Chondrocyte (in vitro differentiated cells): Measurements from ENCODE around the gene JAKMIP1. TPM values are rescaled to one million over a fixed set of nuclear protein-coding genes. Genes with fewer than 3 reads are reported as not detected.

ENCODE experiments used
- DNase-seq: peaks from one replicate; pipeline ENCODE4 v3.0.0; 2021; ENCODE audit warnings: mixed read lengths, low spot score
- H3K27ac Mint-ChIP-seq: one replicate; pipeline ENCODE4 v1.8.0; 2021; ENCODE audit warnings: mild to moderate bottlenecking, moderate library complexity, mixed read lengths; ENCODE audit not compliant: unreplicated experiment
- H3K27me3 Mint-ChIP-seq: 2 replicates; pipeline ENCODE4 v1.8.0; 2021; ENCODE audit warnings: low read depth, mixed read lengths
- H3K36me3 Mint-ChIP-seq: 2 replicates; pipeline ENCODE4 v1.8.0; 2021; ENCODE audit warnings: low read depth, mixed read lengths
- H3K4me1 Mint-ChIP-seq: 2 replicates; pipeline ENCODE4 v1.8.0; 2021; ENCODE audit warnings: low read depth, mild to moderate bottlenecking, mixed read lengths
- H3K4me3 Mint-ChIP-seq: one replicate; pipeline ENCODE4 v1.8.0; 2021; ENCODE audit warnings: mild to moderate bottlenecking, moderate library complexity, mixed read lengths; ENCODE audit not compliant: unreplicated experiment
- H3K9me3 Mint-ChIP-seq: 2 replicates; pipeline ENCODE4 v1.8.0; 2021; ENCODE audit warnings: low read depth, mixed read lengths
- total RNA-seq: library from RNA; stranded (reverse); gene quantifications from 3 replicates; pipeline ENCODE4 v1.2.1, GENCODE V29; 2021
- TF ChIP-seq, protein P1 (sequence below): fragments of 200-600 bp; sonication (generic); IDR thresholded peaks from 2 replicates; pipeline ENCODE4 v1.5.0; 2021; ENCODE audit warnings: antibody characterized with exemption, mild to moderate bottlenecking, moderate library complexity

JAKMIP1 gene
- total RNA-seq, 1 donor from 2014 or later = 0.10 TPM

- Mint-ChIP-seq H3K36me3 (peaks cover 6% of the 10 kb centered on the region), H3K4me3 (no peak overlapping the region), H3K4me1 (no peaks in the 10 kb centered on the region), H3K9me3 (peaks cover 8% of the 10 kb centered on the region), H3K27ac (peak overlapping the region; percentile 47), H3K27me3 (peaks cover 42% of the 10 kb centered on the region)
- no peak for DNase-seq
- TF ChIP-seq, protein P1, sequence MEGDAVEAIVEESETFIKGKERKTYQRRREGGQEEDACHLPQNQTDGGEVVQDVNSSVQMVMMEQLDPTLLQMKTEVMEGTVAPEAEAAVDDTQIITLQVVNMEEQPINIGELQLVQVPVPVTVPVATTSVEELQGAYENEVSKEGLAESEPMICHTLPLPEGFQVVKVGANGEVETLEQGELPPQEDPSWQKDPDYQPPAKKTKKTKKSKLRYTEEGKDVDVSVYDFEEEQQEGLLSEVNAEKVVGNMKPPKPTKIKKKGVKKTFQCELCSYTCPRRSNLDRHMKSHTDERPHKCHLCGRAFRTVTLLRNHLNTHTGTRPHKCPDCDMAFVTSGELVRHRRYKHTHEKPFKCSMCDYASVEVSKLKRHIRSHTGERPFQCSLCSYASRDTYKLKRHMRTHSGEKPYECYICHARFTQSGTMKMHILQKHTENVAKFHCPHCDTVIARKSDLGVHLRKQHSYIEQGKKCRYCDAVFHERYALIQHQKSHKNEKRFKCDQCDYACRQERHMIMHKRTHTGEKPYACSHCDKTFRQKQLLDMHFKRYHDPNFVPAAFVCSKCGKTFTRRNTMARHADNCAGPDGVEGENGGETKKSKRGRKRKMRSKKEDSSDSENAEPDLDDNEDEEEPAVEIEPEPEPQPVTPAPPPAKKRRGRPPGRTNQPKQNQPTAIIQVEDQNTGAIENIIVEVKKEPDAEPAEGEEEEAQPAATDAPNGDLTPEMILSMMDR = no peak
These were observed 17.7 kb downstream of the JAKMIP1 start for GRCh38 chr4:6182376-6183280.

- Mint-ChIP-seq H3K36me3 (peaks cover 3% of the 10 kb centered on the region), H3K9me3 (peaks cover 5% of the 10 kb centered on the region), H3K4me3 (no peak overlapping the region), H3K27me3 (peaks cover 35% of the 10 kb centered on the region), H3K27ac (no peak overlapping the region), H3K4me1 (no peaks in the 10 kb centered on the region)
- DNase-seq = no peak
- TF ChIP-seq, protein P1 = no peak
These were observed 19.3 kb downstream of the JAKMIP1 start for GRCh38 chr4:6180841-6181631.

GRCh38 chr4:6179362-6179761 is 21.0 kb downstream of the JAKMIP1 start:
- Mint-ChIP-seq H3K36me3 (no peaks in the 10 kb centered on the region), H3K27ac (no peak overlapping the region)

DNA sequence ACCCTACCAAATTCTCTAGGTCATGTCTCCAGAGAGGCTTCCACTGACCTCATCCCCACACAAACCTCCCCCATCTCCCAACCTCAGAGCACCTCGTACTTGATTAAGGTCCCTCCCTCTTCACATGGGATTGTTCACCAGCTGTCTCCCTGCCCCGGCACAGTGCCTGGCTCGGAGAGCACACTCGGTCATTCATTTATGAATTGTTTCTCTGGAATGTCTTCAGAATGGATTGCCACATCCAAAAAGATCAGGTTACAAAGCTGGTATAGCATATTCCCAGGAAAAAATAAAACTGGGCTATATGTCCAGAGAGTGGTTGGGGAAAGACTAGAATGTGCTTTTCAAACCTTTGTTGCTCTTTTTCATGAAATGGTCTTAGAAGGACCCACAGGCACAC is 21.6 kb downstream of the JAKMIP1 start:
- Mint-ChIP-seq H3K9me3 (peaks cover 5% of the 10 kb centered on the region), H3K27me3 (peaks cover 36% of the 10 kb centered on the region), H3K4me1 (no peaks in the 10 kb centered on the region), H3K27ac (no peak overlapping the region), H3K36me3 (no peaks in the 10 kb centered on the region), H3K4me3 (no peak overlapping the region)
- DNase-seq = no peak
- TF ChIP-seq, protein P1 = no peak

More at GRCh38 chr4:6179362-6179761, 21.0 kb downstream of the JAKMIP1 start:
- Mint-ChIP-seq H3K4me1 (no peaks in the 10 kb centered on the region), H3K4me3 (no peak overlapping the region), H3K9me3 (peaks cover 5% of the 10 kb centered on the region), H3K27me3 (peaks cover 36% of the 10 kb centered on the region)
- DNase-seq = no peak
- TF ChIP-seq, protein P1 = no peak

DNA sequence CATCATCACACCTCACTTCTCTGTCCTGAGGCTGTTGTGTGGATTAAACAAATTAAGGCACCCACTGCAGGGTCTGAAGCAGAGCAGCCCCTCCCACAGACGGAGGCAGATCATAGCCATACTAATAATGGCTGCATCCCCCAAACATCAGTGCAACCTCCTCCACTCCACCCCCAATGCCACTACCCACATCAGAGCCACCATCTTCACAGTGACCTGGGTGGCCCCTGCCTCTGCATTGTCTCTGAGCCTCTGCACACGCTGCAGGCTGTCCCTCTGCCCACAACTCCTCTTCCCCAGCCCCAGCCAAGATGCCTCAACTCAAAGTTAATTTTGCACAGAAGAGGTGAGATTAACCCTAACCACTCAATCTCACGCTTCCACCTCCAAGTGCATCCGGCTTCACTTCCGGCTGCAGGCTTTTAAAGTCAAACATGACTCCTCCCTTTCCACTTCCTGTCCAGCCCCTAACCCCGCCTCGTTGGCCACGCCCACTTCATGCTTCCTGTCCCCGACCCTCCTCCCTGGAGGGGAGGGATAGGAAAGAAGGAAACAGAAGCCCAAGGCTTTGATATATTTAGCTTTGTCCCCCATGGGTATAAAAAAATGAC is 22.7 kb downstream of the JAKMIP1 start:
- Mint-ChIP-seq H3K4me3 (no peak overlapping the region), H3K27me3 (peaks cover 31% of the 10 kb centered on the region), H3K9me3 (peaks cover 5% of the 10 kb centered on the region), H3K36me3 (no peaks in the 10 kb centered on the region), H3K4me1 (no peaks in the 10 kb centered on the region), H3K27ac (no peak overlapping the region)
- DNase-seq = no peak
- TF ChIP-seq, protein P1 = no peak
